Mucosa of descending colon (tissue), 3 donors: ENCODE data around the gene LYZL2. TPM values are rescaled to one million over a fixed set of nuclear protein-coding genes. Genes with fewer than 3 reads are reported as not detected.

Experiments used
- ATAC-seq: fragments of 200-7000 bp; cut with Tn5 transposase; one replicate; pipeline ENCODE4 v1.9.1; 2020; ENCODE audit warnings: mild to moderate bottlenecking, moderate library complexity
- DNase-seq, 3 donors: peaks; one replicate each; pipeline ENCODE4 v3.0.0-alpha.2; 2020
- H3K36me3 ChIP-seq: fragments of 200-600 bp; one replicate; pipeline ENCODE4 v1.8.0; 2021; ENCODE audit warnings: low read depth, mild to moderate bottlenecking
- H3K4me1 ChIP-seq: fragments of 200-600 bp; one replicate; pipeline ENCODE4 v1.8.0; 2021; ENCODE audit warnings: low read depth, mild to moderate bottlenecking
- H3K4me3 ChIP-seq: fragments of 200-600 bp; one replicate; pipeline ENCODE4 v1.8.0; 2021; ENCODE audit warnings: mild to moderate bottlenecking
- H3K9me3 ChIP-seq: fragments of 200-600 bp; one replicate; pipeline ENCODE4 v1.8.0; 2021; ENCODE audit warnings: mild to moderate bottlenecking
- CTCF ChIP-seq: fragments of 200-600 bp; IDR thresholded peaks from one replicate; pipeline ENCODE4 v1.8.0; 2022; ENCODE audit warnings: antibody characterized with exemption, mild to moderate bottlenecking
- intact Hi-C, 2 donors: fragments of 100-400 bp; cut with DNase I in 1 of 2; cut with micrococcal nuclease in 1 of 2; formaldehyde crosslinking; loops; one replicate each; pipeline versions ENCODE4 v1.11.0 to v1.11.1; 2022; cut with DNase I, micrococcal nuclease
- total RNA-seq, 3 donors: library from RNA; stranded (reverse); fragmentation: NEBNext Ultra II Directional in 2 of 3; extraction: Animal tissue kit (Norgen Biotek cat#: 25700) in 2 of 3; gene quantifications; one replicate each; pipeline versions ENCODE4 v1.2.1 to v1.2.4, GENCODE V29; 2021 to 2023
- donor health status: DM: no; HTN: no; CAD: no; lungs with moderate emphysema.
- donor health status: DM: no; HTN: no; CAD: no.
- donor health status: DM: no; HTN: yes; CAD: no.

LYZL2 gene
- total RNA-seq, 3 donors from 2014 or later = not detected

- H3K36me3 ChIP-seq = no peaks in the 10 kb centered on the region
- peaks cover 5% of the 10 kb centered on the region for H3K4me1 ChIP-seq
- intact Hi-C loops = no loop called here
- no peak overlapping the region for H3K4me3 ChIP-seq
- H3K9me3 ChIP-seq = no peaks in the 10 kb centered on the region
- ATAC-seq = peak; percentile 45
- peak in 1 of 3 donors; percentile 69 for DNase-seq
- TF ChIP-seq CTCF = peak; percentile 67
Measured at GRCh38 chr10:30581779-30582380, 47.7 kb downstream of the LYZL2 start.

GRCh38 chr10:30580676-30581075 lies 48.9 kb downstream of the LYZL2 start:
- peaks cover 5% of the 10 kb centered on the region for H3K4me1 ChIP-seq
- DNase-seq (no peak), ATAC-seq (no peak)
- no peak for TF ChIP-seq CTCF
- H3K9me3 ChIP-seq = no peaks in the 10 kb centered on the region
- intact Hi-C loops = no loop called here
- H3K4me3 ChIP-seq = no peak overlapping the region
- H3K36me3 ChIP-seq = no peaks in the 10 kb centered on the region

GRCh38 chr10:30580241-30580640 lies 49.3 kb downstream of the LYZL2 start:
- ATAC-seq = no peak
- no peaks in the 10 kb centered on the region for H3K36me3 ChIP-seq
- peaks cover 5% of the 10 kb centered on the region for H3K4me1 ChIP-seq
- TF ChIP-seq CTCF = no peak
- H3K9me3 ChIP-seq = no peaks in the 10 kb centered on the region
- no peak for DNase-seq
- intact Hi-C loops = no loop called here
- no peak overlapping the region for H3K4me3 ChIP-seq

- DNase-seq (no peak), ATAC-seq (no peak)
- no peak for TF ChIP-seq CTCF
- H3K9me3 ChIP-seq = no peaks in the 10 kb centered on the region
- no peak overlapping the region for H3K4me3 ChIP-seq
- H3K4me1 ChIP-seq = peaks cover 5% of the 10 kb centered on the region
- H3K36me3 ChIP-seq = no peaks in the 10 kb centered on the region
- intact Hi-C loops = no loop called here
Measured at GRCh38 chr10:30579574-30579973, 50.0 kb downstream of the LYZL2 start.

- DNase-seq (no peak), ATAC-seq (no peak)
- H3K4me1 ChIP-seq = no peaks in the 10 kb centered on the region
- no peaks in the 10 kb centered on the region for H3K36me3 ChIP-seq
- intact Hi-C loops = no loop called here
- H3K4me3 ChIP-seq = no peak overlapping the region
- H3K9me3 ChIP-seq = no peaks in the 10 kb centered on the region
- no peak for TF ChIP-seq CTCF
Measured at GRCh38 chr10:30577048-30577447, 52.5 kb downstream of the LYZL2 start.

GRCh38 chr10:30576641-30577040 lies 52.9 kb downstream of the LYZL2 start:
- DNase-seq (no peak), ATAC-seq (no peak)
- no peaks in the 10 kb centered on the region for H3K36me3 ChIP-seq
- no peak for TF ChIP-seq CTCF
- intact Hi-C loops = no loop called here
- H3K4me3 ChIP-seq = no peak overlapping the region
- H3K9me3 ChIP-seq = no peaks in the 10 kb centered on the region
- no peaks in the 10 kb centered on the region for H3K4me1 ChIP-seq
